K562 (cell line): Measurements from ENCODE around the gene TRPV5. TPM values are rescaled to one million over a fixed set of nuclear protein-coding genes. Genes with fewer than 3 reads are reported as not detected.

Source experiments
- ATAC-seq: fragments of 200-7000 bp; cut with Tn5 transposase; 3 replicates; pipeline ENCODE4 v1.9.1; 2020; ENCODE audit warnings: moderate library complexity
- BruUV-seq: library from RNA; stranded (reverse); fragments of 400-500 nt; replicated peaks from 2 replicates; lab custom pipeline; 2021; lab: Mats Ljungman, UMichigan
- CTCF ChIA-PET: fragments of 300-600 bp; formaldehyde crosslinking; extraction: SDS; loops from one replicate; lab custom pipeline; 2021; ENCODE audit warnings: low intra/inter-chr PET ratio; lab: Yijun Ruan, JAX
- POLR2A ChIA-PET: fragments of 300-600, 350-650 bp; sonication (Branson Sonifier 250); formaldehyde crosslinking; extraction: SDS; loops from one replicate; lab custom pipeline; 2021; ENCODE audit warnings: antibody characterized with exemption, inconsistent platforms; lab: Yijun Ruan, JAX
- DNase-seq, 4 experiments: peaks; one replicate each; pipeline versions ENCODE4 v3.0.0 to v3.0.0-alpha.2; 2011 to 2018; ENCODE audit warnings: low spot score in 3 of 4, mixed read lengths in 3 of 4; ENCODE audit errors: extremely low read depth in 1 of 4
- FAIRE-seq: peaks from 2 replicates; lab custom pipeline; 2011; peaks lifted over from hg19 to GRCh38; lab: Jason Lieb, UNC
- H2AFZ ChIP-seq: 2 replicates; pipeline ENCODE4 v1.6.0; 2011; ENCODE audit warnings: low read depth, low read length, control low read depth, inconsistent platforms
- H3K27ac ChIP-seq: fragments of 200-600 bp; 3 replicates; pipeline ENCODE4 v1.8.0; 2011; ENCODE audit warnings: low read depth, mild to moderate bottlenecking, control low read depth, inconsistent platforms, low read length, moderate library complexity, mixed read lengths; ENCODE audit errors: extremely low read depth
- H3K27me3 ChIP-seq, 2 experiments: fragments of 300-600 bp in 1 of 2; 2 replicates in 1 of 2; 3 replicates in 1 of 2; pipeline versions ENCODE4 v1.6.0 to v1.8.0; 2011; ENCODE audit warnings: inconsistent platforms in 2 of 2, low read length in 2 of 2, mild to moderate bottlenecking in 1 of 2, mixed read lengths in 1 of 2, moderate library complexity in 1 of 2; ENCODE audit not compliant: control insufficient read depth in 2 of 2, insufficient read depth in 2 of 2
- H3K36me3 ChIP-seq: fragments of 300-600 bp; 3 replicates; pipeline ENCODE4 v1.8.0; 2011; ENCODE audit warnings: mild to moderate bottlenecking, low read length, inconsistent platforms; ENCODE audit not compliant: control insufficient read depth, insufficient read depth
- H3K4me1 ChIP-seq, 2 experiments: fragments of 200-600 bp in 1 of 2; replicated peaks in 1 of 2; 2 replicates in 1 of 2; 3 replicates in 1 of 2; pipeline versions ENCODE4 v1.5.1 to v1.8.0; 2011; ENCODE audit warnings: inconsistent platforms in 2 of 2, low read length in 2 of 2, mild to moderate bottlenecking in 1 of 2, mixed read lengths in 1 of 2, moderate library complexity in 1 of 2; ENCODE audit not compliant: control insufficient read depth in 2 of 2, insufficient read depth in 2 of 2
- H3K4me2 ChIP-seq: 2 replicates; pipeline ENCODE4 v1.6.1; 2011; ENCODE audit warnings: low read length, control low read depth, inconsistent platforms, mixed read lengths; ENCODE audit not compliant: insufficient read depth
- H3K4me3 ChIP-seq: fragments of 200-600 bp; sonication (generic), shearing (Covaris generic); 2 replicates; pipeline ENCODE4 v1.5.1; 2016; ENCODE audit warnings: control low read depth, inconsistent platforms
- H3K79me2 ChIP-seq: fragments of 200-600 bp; 3 replicates; pipeline ENCODE4 v1.8.0; 2011; ENCODE audit warnings: low read length, inconsistent platforms; ENCODE audit not compliant: control insufficient read depth, insufficient read depth
- H3K9ac ChIP-seq, 2 experiments: 2 replicates each; pipeline versions ENCODE4 v1.6.0 to v1.6.1; 2011; ENCODE audit warnings: low read depth in 2 of 2, low read length in 2 of 2, control low read depth in 1 of 2, inconsistent platforms in 1 of 2, mild to moderate bottlenecking in 1 of 2, mixed read lengths in 1 of 2; ENCODE audit not compliant: insufficient read depth in 1 of 2
- H3K9me1 ChIP-seq: one replicate; pipeline ENCODE4 v1.6.0; 2011; ENCODE audit warnings: inconsistent platforms, mild to moderate bottlenecking, low read length, moderate library complexity; ENCODE audit not compliant: control insufficient read depth, insufficient read depth
- H3K9me3 ChIP-seq: replicated peaks from 2 replicates; pipeline ENCODE4 v1.5.1; 2011; ENCODE audit warnings: low read depth, low read length, inconsistent platforms; ENCODE audit not compliant: control insufficient read depth, insufficient read depth
- H4K20me1 ChIP-seq: replicated peaks from 2 replicates; pipeline ENCODE4 v1.6.1; 2011; ENCODE audit warnings: low read length, inconsistent platforms, mixed read lengths; ENCODE audit not compliant: control insufficient read depth, insufficient read depth
- BMI1 ChIP-seq: fragments of 150-350 bp; IDR thresholded peaks from 2 replicates; pipeline ENCODE4 v1.6.1; 2014; ENCODE audit warnings: low read length
- CBFB ChIP-seq: sonication (generic); formaldehyde crosslinking; IDR thresholded peaks from 2 replicates; pipeline ENCODE4 v1.4.0; 2020; ENCODE audit warnings: mild to moderate bottlenecking, missing genetic modification reagents
- CTBP1 ChIP-seq: fragments of 450-650 bp; IDR thresholded peaks from 2 replicates; pipeline ENCODE4 v1.6.1; 2016; ENCODE audit warnings: borderline replicate concordance
- CXXC5 ChIP-seq: fragments of 250-450 bp; sonication (Bioruptor Pico); IDR thresholded peaks from 2 replicates; pipeline ENCODE4 v1.8.0; 2022; ENCODE audit warnings: inconsistent platforms, mild to moderate bottlenecking, moderate library complexity
- DACH1 ChIP-seq: fragments of 450-650 bp; IDR thresholded peaks from 2 replicates; pipeline ENCODE4 v1.6.1; 2018; ENCODE audit not compliant: partially characterized antibody
- ELF4 ChIP-seq: fragments of 450-650 bp; formaldehyde crosslinking; IDR thresholded peaks from 2 replicates; pipeline ENCODE4 v1.4.0; 2022; ENCODE audit warnings: missing genetic modification characterization
- NELFE ChIP-seq: IDR thresholded peaks from 2 replicates; pipeline ENCODE4 v1.6.1; 2011; ENCODE audit warnings: mild to moderate bottlenecking; ENCODE audit not compliant: insufficient read depth, insufficient read length
- ZBTB8A ChIP-seq: fragments of 450-650 bp; IDR thresholded peaks from 2 replicates; pipeline ENCODE4 v1.6.1; 2018; ENCODE audit warnings: mild to moderate bottlenecking, moderate library complexity; ENCODE audit not compliant: partially characterized antibody
- ZNF133 ChIP-seq: fragments of 250-450 bp; sonication (Bioruptor Pico); IDR thresholded peaks from 2 replicates; pipeline ENCODE4 v1.4.0; 2020; ENCODE audit warnings: mild to moderate bottlenecking
- ZNF174 ChIP-seq: fragments of 250-450 bp; sonication (Bioruptor Pico); IDR thresholded peaks from 2 replicates; pipeline ENCODE4 v1.4.0; 2020; ENCODE audit warnings: mild to moderate bottlenecking
- ZNF707 ChIP-seq: fragments of 250-450 bp; sonication (Bioruptor Pico); conservative IDR thresholded peaks from 2 replicates; pipeline ENCODE4 v1.8.0; 2022; ENCODE audit warnings: inconsistent platforms, mild to moderate bottlenecking, moderate library complexity
- ZZZ3 ChIP-seq: fragments of 450-650 bp; IDR thresholded peaks from 2 replicates; pipeline ENCODE4 v1.6.1; 2016; ENCODE audit warnings: antibody characterized with exemption, mild to moderate bottlenecking, moderate library complexity
- WGBS: fragments of 100-300 bp; shearing (Covaris generic); methylation state at CpG from one replicate; pipeline ENCODE4 v1.1.6; 2016; ENCODE audit warnings: low coverage, mixed read lengths; ENCODE audit not compliant: insufficient coverage; ENCODE audit errors: missing lambda C conversion rate; 5-methylcytosine and 5-hydroxymethylcytosine counted together
- in situ Hi-C: fragments of 300-500 bp; cut with MboI; formaldehyde crosslinking; loops from 4 replicates; pipeline ENCODE4 v1.15.0; 2018; ENCODE audit warnings: inconsistent platforms, mixed read lengths
- intact Hi-C: fragments of 100-400 bp; cut with micrococcal nuclease; formaldehyde crosslinking; loops from 2 replicates; pipeline ENCODE4 v1.14.2; 2022
- polyA plus RNA-seq, 8 experiments: library from polyadenylated mRNA; depleted of rRNA in 4 of 8; stranded (reverse) in 5 of 8; unstranded in 3 of 8; fragments of >200 nt; fragmentation: Nextera tagmentation in 2 of 8; fragmentation: Illumina TruSeq in 1 of 8; extraction: Ambion mirVana in 2 of 8; extraction: Trizol in 1 of 8; gene quantifications; 2 replicates each; pipeline versions ENCODE4 v1.2.1 to v1.2.3, GENCODE V29; 2011 to 2014; ENCODE audit warnings: inconsistent platforms in 1 of 8, missing spikeins in 1 of 8
- total RNA-seq, 7 experiments: library from RNA; depleted of rRNA in 6 of 7; stranded (reverse); fragments of >200 nt in 6 of 7; fragmentation: Illumina TruSeq in 2 of 7; extraction: Trizol in 2 of 7; gene quantifications; 2 replicates each; pipeline versions ENCODE4 v1.2.1 to v1.2.3, GENCODE V29; 2011 to 2021; ENCODE audit warnings: low replicate concordance in 1 of 7
- TF ChIP-seq, protein P1 (sequence below): sonication (generic); formaldehyde crosslinking; IDR thresholded peaks from 2 replicates; pipeline ENCODE4 v1.8.0; 2023; ENCODE audit warnings: mild to moderate bottlenecking, missing genetic modification reagents
- TF ChIP-seq, protein P2 (sequence below): fragments of 450-650 bp; IDR thresholded peaks from 2 replicates; pipeline ENCODE4 v1.6.1; 2016; ENCODE audit warnings: borderline replicate concordance

The TRPV5 gene
- total and polyA plus RNA-seq, 9 of the 15 experiments (the other 6 are each of a cell fraction or from before 2014, with no cell fraction given) = not detected

DNA sequence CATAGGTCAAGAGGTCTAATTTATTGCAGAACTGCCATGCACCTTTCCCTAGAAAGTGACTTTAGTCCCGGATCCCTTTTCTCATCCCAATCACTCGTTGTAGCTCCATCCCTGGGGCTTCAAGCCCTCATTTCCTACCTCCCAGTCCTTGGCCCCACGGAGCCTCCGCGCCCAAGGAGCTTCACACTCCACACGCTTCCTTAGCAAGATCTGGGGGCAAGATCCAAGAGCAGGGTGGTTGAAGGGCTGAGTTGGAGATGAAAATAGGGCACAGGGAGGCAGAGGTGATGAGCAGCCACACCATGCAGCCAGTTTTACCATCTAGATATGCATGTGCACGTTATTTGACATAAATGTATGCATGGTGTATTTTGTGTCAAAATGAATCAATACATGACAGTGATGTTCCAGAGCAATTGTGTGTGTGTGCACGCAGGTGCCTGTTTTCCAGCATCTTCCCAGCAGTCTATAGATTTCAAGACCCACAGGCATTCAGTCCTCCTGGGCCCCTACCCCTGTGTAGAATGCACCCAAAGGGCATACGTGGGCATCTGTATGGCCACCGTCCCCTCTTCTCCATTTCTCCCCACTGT lies 42.0 kb downstream of the TRPV5 start (continued):
- no peak for TF ChIP-seq BMI1
- TF ChIP-seq, protein P1, sequence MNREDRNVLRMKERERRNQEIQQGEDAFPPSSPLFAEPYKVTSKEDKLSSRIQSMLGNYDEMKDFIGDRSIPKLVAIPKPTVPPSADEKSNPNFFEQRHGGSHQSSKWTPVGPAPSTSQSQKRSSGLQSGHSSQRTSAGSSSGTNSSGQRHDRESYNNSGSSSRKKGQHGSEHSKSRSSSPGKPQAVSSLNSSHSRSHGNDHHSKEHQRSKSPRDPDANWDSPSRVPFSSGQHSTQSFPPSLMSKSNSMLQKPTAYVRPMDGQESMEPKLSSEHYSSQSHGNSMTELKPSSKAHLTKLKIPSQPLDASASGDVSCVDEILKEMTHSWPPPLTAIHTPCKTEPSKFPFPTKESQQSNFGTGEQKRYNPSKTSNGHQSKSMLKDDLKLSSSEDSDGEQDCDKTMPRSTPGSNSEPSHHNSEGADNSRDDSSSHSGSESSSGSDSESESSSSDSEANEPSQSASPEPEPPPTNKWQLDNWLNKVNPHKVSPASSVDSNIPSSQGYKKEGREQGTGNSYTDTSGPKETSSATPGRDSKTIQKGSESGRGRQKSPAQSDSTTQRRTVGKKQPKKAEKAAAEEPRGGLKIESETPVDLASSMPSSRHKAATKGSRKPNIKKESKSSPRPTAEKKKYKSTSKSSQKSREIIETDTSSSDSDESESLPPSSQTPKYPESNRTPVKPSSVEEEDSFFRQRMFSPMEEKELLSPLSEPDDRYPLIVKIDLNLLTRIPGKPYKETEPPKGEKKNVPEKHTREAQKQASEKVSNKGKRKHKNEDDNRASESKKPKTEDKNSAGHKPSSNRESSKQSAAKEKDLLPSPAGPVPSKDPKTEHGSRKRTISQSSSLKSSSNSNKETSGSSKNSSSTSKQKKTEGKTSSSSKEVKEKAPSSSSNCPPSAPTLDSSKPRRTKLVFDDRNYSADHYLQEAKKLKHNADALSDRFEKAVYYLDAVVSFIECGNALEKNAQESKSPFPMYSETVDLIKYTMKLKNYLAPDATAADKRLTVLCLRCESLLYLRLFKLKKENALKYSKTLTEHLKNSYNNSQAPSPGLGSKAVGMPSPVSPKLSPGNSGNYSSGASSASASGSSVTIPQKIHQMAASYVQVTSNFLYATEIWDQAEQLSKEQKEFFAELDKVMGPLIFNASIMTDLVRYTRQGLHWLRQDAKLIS = no peak
- TF ChIP-seq ZZZ3 = no peak
- no peak for TF ChIP-seq ZNF174 (CRISPR knock-in tag)

DNA sequence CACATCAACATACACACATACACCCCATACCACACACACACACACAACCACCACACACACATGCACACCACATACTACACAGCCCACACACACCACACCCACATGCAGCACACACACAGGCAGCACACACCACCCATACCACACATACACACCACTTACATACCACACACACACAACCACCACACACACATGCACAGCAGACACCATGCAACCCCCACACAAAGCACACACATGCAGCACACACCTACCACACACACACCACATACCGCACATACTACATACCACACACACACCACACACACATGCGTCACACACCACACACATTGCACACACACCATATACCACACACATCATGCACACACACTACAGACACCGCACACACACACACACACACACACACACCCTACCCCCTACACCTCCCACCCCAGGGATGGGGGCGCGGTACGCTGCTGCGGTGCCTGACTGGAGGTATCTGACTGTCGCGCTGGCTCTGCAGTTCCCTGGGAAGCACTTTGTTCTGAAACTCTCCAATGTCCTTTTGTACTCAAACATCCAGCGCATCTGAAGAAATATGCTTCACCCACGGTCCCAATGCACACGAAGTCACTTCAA lies 42.6 kb downstream of the TRPV5 start:
- no peak for FAIRE-seq
- no peak for ATAC-seq
- no peak overlapping the region for H3K9ac ChIP-seq
- H3K27me3 ChIP-seq = peaks cover 15 to 58% of the 10 kb centered on the region in 2 experiments
- no peak overlapping the region for H3K4me3 ChIP-seq
- peaks cover 2% of the 10 kb centered on the region for H3K9me1 ChIP-seq
- in situ Hi-C loops = no loop called here
- peaks cover 7% of the 10 kb centered on the region; the same call in 1 of the 2 replicates for H4K20me1 ChIP-seq
- no peaks in the 10 kb centered on the region for H3K79me2 ChIP-seq
- H3K4me1 ChIP-seq = no peaks in the 10 kb centered on the region
- H3K27ac ChIP-seq = no peak overlapping the region
- POLR2A ChIA-PET = no interaction called here
- H3K4me2 ChIP-seq = no peak overlapping the region
- intact Hi-C loops = no loop called here
- no peaks in the 10 kb centered on the region; the same call in 1 of the 2 replicates for H3K9me3 ChIP-seq
- CTCF ChIA-PET = no interaction called here
- no peak for DNase-seq
- no peak overlapping the region for H2AFZ ChIP-seq
- 46% methylated on average over 12 of the region's 12 CpGs for WGBS
- BruUV-seq = no TSS peak
- H3K36me3 ChIP-seq = no peaks in the 10 kb centered on the region
- TF ChIP-seq ELF4 (CRISPR knock-in tag) (0 out of 2 replicates have a peak, but pooled peaks have one; percentile 47), ZBTB8A (no peak), ZNF707 (no peak), CTBP1 (no peak), ZNF133 (CRISPR knock-in tag) (no peak), NELFE (no peak), CBFB (CRISPR knock-in tag) (no peak), DACH1 (no peak), CXXC5 (CRISPR knock-in tag) (no peak)
- TF ChIP-seq, protein P2, sequence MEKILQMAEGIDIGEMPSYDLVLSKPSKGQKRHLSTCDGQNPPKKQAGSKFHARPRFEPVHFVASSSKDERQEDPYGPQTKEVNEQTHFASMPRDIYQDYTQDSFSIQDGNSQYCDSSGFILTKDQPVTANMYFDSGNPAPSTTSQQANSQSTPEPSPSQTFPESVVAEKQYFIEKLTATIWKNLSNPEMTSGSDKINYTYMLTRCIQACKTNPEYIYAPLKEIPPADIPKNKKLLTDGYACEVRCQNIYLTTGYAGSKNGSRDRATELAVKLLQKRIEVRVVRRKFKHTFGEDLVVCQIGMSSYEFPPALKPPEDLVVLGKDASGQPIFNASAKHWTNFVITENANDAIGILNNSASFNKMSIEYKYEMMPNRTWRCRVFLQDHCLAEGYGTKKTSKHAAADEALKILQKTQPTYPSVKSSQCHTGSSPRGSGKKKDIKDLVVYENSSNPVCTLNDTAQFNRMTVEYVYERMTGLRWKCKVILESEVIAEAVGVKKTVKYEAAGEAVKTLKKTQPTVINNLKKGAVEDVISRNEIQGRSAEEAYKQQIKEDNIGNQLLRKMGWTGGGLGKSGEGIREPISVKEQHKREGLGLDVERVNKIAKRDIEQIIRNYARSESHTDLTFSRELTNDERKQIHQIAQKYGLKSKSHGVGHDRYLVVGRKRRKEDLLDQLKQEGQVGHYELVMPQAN = 0 out of 2 replicates have a peak, but pooled peaks have one; percentile 21
